H1 (cell line): ENCODE measurements around the gene MAD2L1BP. TPM values are rescaled to one million over a fixed set of nuclear protein-coding genes. Genes with fewer than 3 reads are reported as not detected.
A peak's percentile ranks its signal among the peaks of the same experiment; 100 is the strongest.

Source experiments
- CTCF ChIA-PET: fragments of 300-600 bp; sonication (Branson Sonifier 250); formaldehyde crosslinking; loops from one replicate; lab custom pipeline; 2021; ENCODE audit not compliant: partially characterized antibody; lab: Charles Lee
- POLR2A ChIA-PET: fragments of 300-600 bp; sonication (Branson Sonifier 250); formaldehyde crosslinking; loops from one replicate; lab custom pipeline; 2021; ENCODE audit warnings: inconsistent platforms; ENCODE audit not compliant: partially characterized antibody; lab: Charles Lee
- DNase-seq, 2 experiments: peaks; one replicate each; pipeline versions ENCODE4 v3.0.0 to v3.0.0-alpha.2; 2010 to 2022; ENCODE audit warnings: low spot score in 2 of 2, low read depth in 1 of 2, mixed read lengths in 1 of 2
- FAIRE-seq: peaks from 2 replicates; lab custom pipeline; 2011; peaks lifted over from hg19 to GRCh38; lab: Jason Lieb, UNC
- H2AFZ ChIP-seq: 2 replicates; pipeline ENCODE4 v1.8.1; 2012; ENCODE audit warnings: low read length, inconsistent platforms
- H2AK5ac ChIP-seq: 2 replicates; pipeline ENCODE4 v1.6.1; 2013; ENCODE audit warnings: low read depth, low read length
- H2BK120ac ChIP-seq: replicated peaks from 2 replicates; pipeline ENCODE3; 2013; ENCODE audit warnings: low read depth, low read length, inconsistent platforms
- H2BK12ac ChIP-seq: 2 replicates; pipeline ENCODE4 v1.6.1; 2013; ENCODE audit warnings: low read depth, low read length
- H2BK15ac ChIP-seq: 2 replicates; pipeline ENCODE4 v1.6.1; 2013; ENCODE audit warnings: low read length
- H2BK20ac ChIP-seq: 2 replicates; pipeline ENCODE4 v1.6.1; 2013; ENCODE audit warnings: low read length
- H2BK5ac ChIP-seq: 2 replicates; pipeline ENCODE4 v1.6.1; 2013; ENCODE audit warnings: low read depth, low read length
- H3K14ac ChIP-seq: 2 replicates; pipeline ENCODE4 v1.6.1; 2013; ENCODE audit warnings: inconsistent platforms; ENCODE audit not compliant: insufficient read length
- H3K18ac ChIP-seq: 2 replicates; pipeline ENCODE4 v1.6.1; 2013; ENCODE audit warnings: low read length; ENCODE audit errors: extremely low read depth
- H3K23ac ChIP-seq: 2 replicates; pipeline ENCODE4 v1.6.1; 2013; ENCODE audit warnings: inconsistent platforms; ENCODE audit not compliant: insufficient read length
- H3K23me2 ChIP-seq: 2 replicates; pipeline ENCODE4 v1.6.1; 2013; ENCODE audit warnings: low read depth, low read length
- H3K27ac ChIP-seq: 2 replicates; pipeline ENCODE4 v1.6.1; 2011; ENCODE audit warnings: low read depth, low read length, inconsistent platforms
- H3K27me3 ChIP-seq, 4 experiments: replicated peaks in 1 of 4; 1 replicate in 1 of 4; 2 replicates in 3 of 4; pipeline versions ENCODE4 v1.6.1 to v1.8.1; 2011 to 2013; ENCODE audit warnings: low read length in 3 of 4, mild to moderate bottlenecking in 3 of 4, inconsistent platforms in 2 of 4, mixed read lengths in 2 of 4, moderate library complexity in 1 of 4; ENCODE audit not compliant: control insufficient read depth in 3 of 4, insufficient read depth in 3 of 4; ENCODE audit errors: extremely low read depth in 1 of 4
- H3K36me3 ChIP-seq, 4 experiments: 2 replicates each; pipeline versions ENCODE4 v1.6.1 to v1.8.1; 2011 to 2013; ENCODE audit warnings: mild to moderate bottlenecking in 4 of 4, low read length in 3 of 4, moderate library complexity in 2 of 4, control low read depth in 1 of 4, inconsistent platforms in 1 of 4; ENCODE audit not compliant: insufficient read depth in 4 of 4, control insufficient read depth in 2 of 4
- H3K4ac ChIP-seq: replicated peaks from 2 replicates; pipeline ENCODE3; 2013; ENCODE audit warnings: low read length, low read depth, mixed read lengths, inconsistent platforms; ENCODE audit not compliant: insufficient read length
- H3K4me1 ChIP-seq, 4 experiments: replicated peaks in 1 of 4; 1 replicate in 1 of 4; 2 replicates in 3 of 4; pipeline versions ENCODE4 v1.6.1 to v1.8.1; 2011 to 2013; ENCODE audit warnings: low read length in 3 of 4, inconsistent platforms in 2 of 4, mixed read lengths in 1 of 4; ENCODE audit not compliant: insufficient read depth in 4 of 4, control insufficient read depth in 3 of 4
- H3K4me2 ChIP-seq, 2 experiments: 2 replicates each; pipeline versions ENCODE4 v1.6.1 to v1.8.1; 2011 to 2013; ENCODE audit warnings: low read depth in 2 of 2, low read length in 2 of 2, control low read depth in 1 of 2, inconsistent platforms in 1 of 2, mild to moderate bottlenecking in 1 of 2; ENCODE audit not compliant: insufficient read depth in 1 of 2
- H3K4me3 ChIP-seq, 4 experiments: fragments of 200-600, 300-600 bp in 1 of 4; sonication (generic), shearing (Covaris generic), sonication (Bioruptor Twin) in 1 of 4; 2 replicates each; pipeline versions ENCODE4 v1.5.1 to v1.8.1; 2011 to 2016; ENCODE audit warnings: low read length in 4 of 4, low read depth in 3 of 4, control low read depth in 2 of 4, inconsistent platforms in 2 of 4, mild to moderate bottlenecking in 2 of 4, mixed read lengths in 1 of 4, moderate library complexity in 1 of 4; ENCODE audit not compliant: insufficient read depth in 2 of 4; ENCODE audit errors: extremely low read depth in 1 of 4
- H3K56ac ChIP-seq: replicated peaks from 2 replicates; pipeline ENCODE3; 2013; ENCODE audit warnings: low read depth, mild to moderate bottlenecking, mixed read lengths, low read length, inconsistent platforms; ENCODE audit not compliant: insufficient read length
- H3K79me1 ChIP-seq: 2 replicates; pipeline ENCODE4 v1.6.1; 2013; ENCODE audit warnings: low read depth, low read length, control low read depth
- H3K79me2 ChIP-seq, 2 experiments: 2 replicates each; pipeline versions ENCODE4 v1.6.1 to v1.8.1; 2012 to 2013; ENCODE audit warnings: low read length in 2 of 2, mild to moderate bottlenecking in 2 of 2, inconsistent platforms in 1 of 2; ENCODE audit not compliant: insufficient read depth in 2 of 2, control insufficient read depth in 1 of 2
- H3K9ac ChIP-seq, 4 experiments: replicated peaks in 1 of 4; 1 replicate in 1 of 4; 2 replicates in 3 of 4; pipeline versions ENCODE4 v1.6.1 to v1.8.1; 2011 to 2013; ENCODE audit warnings: low read depth in 3 of 4, low read length in 3 of 4, control low read depth in 2 of 4, mild to moderate bottlenecking in 2 of 4, moderate library complexity in 2 of 4, inconsistent platforms in 1 of 4; ENCODE audit errors: extremely low read depth in 1 of 4
- H3K9me3 ChIP-seq, 2 experiments: 2 replicates each; pipeline versions ENCODE4 v1.6.1 to v1.8.1; 2012 to 2013; ENCODE audit warnings: mild to moderate bottlenecking in 2 of 2, moderate library complexity in 2 of 2, control low read depth in 1 of 2, inconsistent platforms in 1 of 2, low read depth in 1 of 2, low read length in 1 of 2, mixed read lengths in 1 of 2; ENCODE audit not compliant: insufficient read depth in 2 of 2
- H4K20me1 ChIP-seq, 2 experiments: replicated peaks in 1 of 2; 2 replicates each; pipeline versions ENCODE3 to v1.8.1; 2011 to 2013; ENCODE audit warnings: inconsistent platforms in 2 of 2, low read length in 2 of 2, mild to moderate bottlenecking in 1 of 2; ENCODE audit not compliant: insufficient read depth in 2 of 2, control insufficient read depth in 1 of 2
- H4K5ac ChIP-seq: 2 replicates; pipeline ENCODE4 v1.6.1; 2013; ENCODE audit warnings: low read length, low read depth, mixed read lengths, inconsistent platforms; ENCODE audit not compliant: insufficient read length
- H4K8ac ChIP-seq: 2 replicates; pipeline ENCODE4 v1.8.0; 2013; ENCODE audit warnings: mild to moderate bottlenecking, moderate library complexity, low read length, inconsistent platforms; ENCODE audit not compliant: insufficient read depth; ENCODE audit errors: extremely low read depth
- H4K91ac ChIP-seq: replicated peaks from 2 replicates; pipeline ENCODE3; 2013; ENCODE audit warnings: low read length, mixed read lengths, inconsistent platforms; ENCODE audit not compliant: insufficient read length
- BACH1 ChIP-seq: IDR thresholded peaks from 2 replicates; pipeline ENCODE4 v1.6.1; 2012; ENCODE audit warnings: low read length, improper control_type of control experiment
- BRCA1 ChIP-seq: IDR thresholded peaks from 2 replicates; pipeline ENCODE4 v1.6.1; 2012; ENCODE audit warnings: low read depth, low read length, improper control_type of control experiment
- CREB1 ChIP-seq: IDR thresholded peaks from 2 replicates; pipeline ENCODE4 v1.6.1; 2012; ENCODE audit warnings: inconsistent platforms
- FOSL1 ChIP-seq: IDR thresholded peaks from 2 replicates; pipeline ENCODE4 v1.6.1; 2011; ENCODE audit warnings: mild to moderate bottlenecking, low read depth, low read length, moderate library complexity; ENCODE audit not compliant: insufficient read depth
- GABPA ChIP-seq: IDR thresholded peaks from 2 replicates; pipeline ENCODE4 v1.6.1; 2011; ENCODE audit warnings: mild to moderate bottlenecking, low read length, moderate library complexity, borderline replicate concordance; ENCODE audit not compliant: insufficient read depth
- HDAC2 ChIP-seq, 2 experiments: fragments of 300-600 bp in 1 of 2; sonication (generic) in 1 of 2; IDR thresholded peaks; 2 replicates each; pipeline ENCODE4 v1.6.1; 2011 to 2012; ENCODE audit warnings: low read depth in 2 of 2, low read length in 2 of 2, mild to moderate bottlenecking in 2 of 2, moderate library complexity in 2 of 2, borderline replicate concordance in 1 of 2, inconsistent platforms in 1 of 2
- KDM1A ChIP-seq: fragments of 200-600, 300-600 bp; sonication (generic); IDR thresholded peaks from 2 replicates; pipeline ENCODE4 v1.7.1; 2016; ENCODE audit warnings: mild to moderate bottlenecking, low read length, borderline replicate concordance
- NRF1 ChIP-seq: IDR thresholded peaks from 2 replicates; pipeline ENCODE4 v1.6.1; 2011; ENCODE audit warnings: mild to moderate bottlenecking, low read depth, low read length, improper control_type of control experiment
- RBBP5 ChIP-seq: IDR thresholded peaks from 2 replicates; pipeline ENCODE4 v1.7.1; 2012; ENCODE audit warnings: low read depth, mild to moderate bottlenecking, inconsistent platforms, low read length, moderate library complexity, borderline replicate concordance
- RXRA ChIP-seq: IDR thresholded peaks from 2 replicates; pipeline ENCODE4 v1.6.1; 2011; ENCODE audit warnings: low read depth, mild to moderate bottlenecking, low read length, moderate library complexity; ENCODE audit not compliant: insufficient read depth
- SIX5 ChIP-seq: IDR thresholded peaks from 2 replicates; pipeline ENCODE4 v1.6.1; 2011; ENCODE audit warnings: mild to moderate bottlenecking, low read depth, low read length
- TAF1 ChIP-seq: IDR thresholded peaks from 2 replicates; pipeline ENCODE4 v1.6.1; 2011; ENCODE audit warnings: mild to moderate bottlenecking, low read depth, low read length
- WGBS, 2 experiments: shearing (Covaris generic) in 1 of 2; methylation state at CpG; one replicate each; pipeline versions ENCODE4 v1.1.6 to v1.1.7; 2013 to 2015; ENCODE audit warnings: low lambda C conversion rate in 2 of 2, mixed read lengths in 2 of 2, inconsistent platforms in 1 of 2, low coverage in 1 of 2, missing lambda C conversion rate in 1 of 2; ENCODE audit not compliant: insufficient replicate concordance in 2 of 2, insufficient coverage in 1 of 2, insufficient read length in 1 of 2; ENCODE audit errors: extremely low coverage in 1 of 2, missing lambda C conversion rate in 1 of 2; 5-methylcytosine and 5-hydroxymethylcytosine counted together
- polyA plus RNA-seq, 7 experiments: library from polyadenylated mRNA; depleted of rRNA in 3 of 7; stranded (reverse) in 5 of 7; unstranded in 2 of 7; fragments of >200 nt in 5 of 7; fragments of 200-250 nt in 2 of 7; gene quantifications; 1 replicate in 5 of 7; 2 replicates in 1 of 7; 4 replicates in 1 of 7; pipeline versions ENCODE4 v1.2.1 to v1.2.3, GENCODE V29; 2011 to 2013; ENCODE audit warnings: missing spikeins in 2 of 7, mixed read lengths in 2 of 7
- total RNA-seq: library from RNA; stranded (reverse); fragmentation: NEBNext Ultra II Directional; extraction: Animal tissue kit (Norgen Biotek cat#: 25700); gene quantifications from 2 replicates; pipeline ENCODE4 v1.2.1, GENCODE V29; 2021
- TF ChIP-seq, protein P1 (sequence below): IDR thresholded peaks from 2 replicates; pipeline ENCODE4 v1.6.1; 2012; ENCODE audit warnings: inconsistent platforms

MAD2L1BP gene
- total and polyA plus RNA-seq, 2 of the 8 experiments (the other 6 are each of a cell fraction or from before 2014, with no cell fraction given), result 35.5 to 70.0 TPM

DNA sequence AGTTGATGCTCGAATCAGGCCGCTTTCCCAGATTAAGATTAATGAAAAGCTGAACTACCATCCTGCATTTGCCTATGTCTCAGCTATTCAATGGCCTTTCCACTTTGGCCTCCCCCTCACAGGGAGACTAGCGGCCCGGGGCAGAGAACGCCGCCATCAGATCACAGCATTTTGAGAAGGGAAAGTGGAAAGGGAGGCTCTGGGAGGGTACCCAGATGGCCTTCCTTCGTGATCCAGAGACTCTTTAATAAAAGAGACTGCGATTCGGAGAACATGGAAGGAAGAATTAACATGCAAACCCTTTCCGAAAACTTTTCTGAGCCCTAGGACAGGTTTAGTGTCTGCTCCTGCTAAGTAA lies 51.4 kb downstream of the MAD2L1BP start:
- Histone ChIP-seq H3K27ac (peak overlapping the region; percentile 68), H3K27me3 (no peaks in the 10 kb centered on the region), H3K36me3 (peaks cover 0 to 3% (median 0%) of the 10 kb centered on the region in 4 experiments; a peak in 2 of 8 replicates), H4K5ac (peak overlapping the region; percentile 37), H3K79me1 (peaks cover 25% of the 10 kb centered on the region), H3K9ac (peak overlapping the region; percentile 74 to 97 (median 86)), H3K23me2 (peaks cover 13% of the 10 kb centered on the region), H3K4me2 (peak overlapping the region; percentile 73 to 93), H3K4ac (peak overlapping the region; percentile 10), H3K79me2 (peaks cover 12 to 55% of the 10 kb centered on the region in 2 experiments), H2AFZ (no peak overlapping the region), H2BK120ac (no peak overlapping the region), H3K14ac (no peak overlapping the region), H3K18ac (no peak overlapping the region), H2BK20ac (no peak overlapping the region), H3K4me1 (peaks cover 0 to 15% (median 3%) of the 10 kb centered on the region in 4 experiments; a peak in 5 of 7 replicates), H2BK5ac (peak overlapping the region; percentile 92), H4K91ac (no peak overlapping the region), H3K4me3 (peak overlapping the region; percentile 94 to 99 (median 97)), H3K56ac (no peak overlapping the region), H4K20me1 (peaks cover 5 to 20% of the 10 kb centered on the region in 2 experiments), H3K9me3 (no peaks in the 10 kb centered on the region), H4K8ac (peak overlapping the region; percentile 84; the same call in 1 of the 2 replicates), H3K23ac (no peak overlapping the region), H2AK5ac (no peak overlapping the region), H2BK12ac (peak overlapping the region; percentile 60; the same call in 1 of the 2 replicates), H2BK15ac (no peak overlapping the region)
- FAIRE-seq (no peak), DNase-seq (no peak)
- CTCF ChIA-PET, result interaction anchor here (0.9 to 2.9 kb wide), 3 partner anchors 17 to 376 kb away, joined by 3 to 15 read pairs (median 5); no protein-coding TSS in a partner anchor
- POLR2A ChIA-PET, result interaction anchor here (0.8 to 7.7 kb wide), 5 partner anchors 8 to 107 kb away, joined by 3 to 85 read pairs (median 4); partner anchors contain the start of gene GTPBP2
- WGBS, 2 experiments, result 9% methylated on average over 10 of the region's 10 CpGs; no CpG with 5 or more reads in 1 of the 2 experiments
- no peak for TF ChIP-seq RXRA
- no peak for TF ChIP-seq TAF1
- TF ChIP-seq BRCA1, result no peak
- TF ChIP-seq KDM1A, result no peak
- TF ChIP-seq, protein P1, sequence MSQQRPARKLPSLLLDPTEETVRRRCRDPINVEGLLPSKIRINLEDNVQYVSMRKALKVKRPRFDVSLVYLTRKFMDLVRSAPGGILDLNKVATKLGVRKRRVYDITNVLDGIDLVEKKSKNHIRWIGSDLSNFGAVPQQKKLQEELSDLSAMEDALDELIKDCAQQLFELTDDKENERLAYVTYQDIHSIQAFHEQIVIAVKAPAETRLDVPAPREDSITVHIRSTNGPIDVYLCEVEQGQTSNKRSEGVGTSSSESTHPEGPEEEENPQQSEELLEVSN, result no peak
- no peak for TF ChIP-seq NRF1
- TF ChIP-seq CREB1, result no peak
- TF ChIP-seq GABPA, result no peak
- TF ChIP-seq RBBP5, result no peak
- no peak for TF ChIP-seq FOSL1
- no peak for TF ChIP-seq SIX5
- TF ChIP-seq HDAC2 (IDR thresholded peaks at IDR 0.05; ENCODE audit: borderline replicate concordance in 1 of 2, low read depth in 2 of 2, low read length in 2 of 2), result no peak
- no peak for TF ChIP-seq BACH1
